HG02642 (cell line): ENCODE measurements around the gene GAGE10.
A peak's percentile ranks its signal among the peaks of the same experiment; 100 is the strongest.

ENCODE experiments used
- ATAC-seq: cut with Tn5 transposase; IDR thresholded peaks from one replicate; pipeline ENCODE4 v1.9.1; 2021; ENCODE audit warnings: mild to moderate bottlenecking; ENCODE audit not compliant: unreplicated experiment, poor library complexity

GAGE10 gene

GRCh38 chrX:49303346-49303745, at the start of gene GAGE10:
TSS of gene GAGE10 (plus strand) at chrX:49303646. CDS start at chrX:49304860, 1,214 bp downstream.
- no peak for ATAC-seq

GRCh38 chrX:49254639-49255038, 48.8 kb upstream of the GAGE10 start:
- no peak for ATAC-seq

GRCh38 chrX:49256268-49256995, 47.0 kb upstream of the GAGE10 start:
- no peak for ATAC-seq

GRCh38 chrX:49257074-49257790, 46.2 kb upstream of the GAGE10 start:
- no peak for ATAC-seq

- no peak for ATAC-seq
Observed at GRCh38 chrX:49257846-49258748, 45.3 kb upstream of the GAGE10 start.

GRCh38 chrX:49258749-49259124, 44.7 kb upstream of the GAGE10 start:
- no peak for ATAC-seq

- ATAC-seq: no peak
Observed at GRCh38 chrX:49260221-49260985, 43.0 kb upstream of the GAGE10 start.

GRCh38 chrX:49262603-49263002, 40.8 kb upstream of the GAGE10 start:
- no peak for ATAC-seq

GRCh38 chrX:49263631-49264030, 39.8 kb upstream of the GAGE10 start:
- ATAC-seq: no peak

GRCh38 chrX:49264460-49264859, 39.0 kb upstream of the GAGE10 start, which contains the start of gene FOXP3:
TSS of gene FOXP3 (minus strand) at chrX:49264710. CDS start at chrX:49258505, 6,205 bp downstream.
- ATAC-seq: no peak

GRCh38 chrX:49266523-49267445, 36.7 kb upstream of the GAGE10 start:
- no peak for ATAC-seq

- no peak for ATAC-seq
Observed at GRCh38 chrX:49268702-49269009, 34.8 kb upstream of the GAGE10 start.

GRCh38 chrX:49269010-49269766, 34.3 kb upstream of the GAGE10 start:
- peak; percentile 88 for ATAC-seq

GRCh38 chrX:49269767-49270248, 33.6 kb upstream of the GAGE10 start, which contains the start of gene PPP1R3F:
TSS of gene PPP1R3F (plus strand) at chrX:49269793. CDS start at chrX:49269870, 77 bp downstream.
- peak; percentile 27 for ATAC-seq

GRCh38 chrX:49270249-49270921, 33.1 kb upstream of the GAGE10 start:
- ATAC-seq: no peak

GRCh38 chrX:49271341-49271740, 32.1 kb upstream of the GAGE10 start:
- ATAC-seq: no peak

GRCh38 chrX:49272421-49272820, 31.0 kb upstream of the GAGE10 start:
- ATAC-seq: no peak
